ENCODE data around the gene CMC1.

The CMC1 gene

DNA sequence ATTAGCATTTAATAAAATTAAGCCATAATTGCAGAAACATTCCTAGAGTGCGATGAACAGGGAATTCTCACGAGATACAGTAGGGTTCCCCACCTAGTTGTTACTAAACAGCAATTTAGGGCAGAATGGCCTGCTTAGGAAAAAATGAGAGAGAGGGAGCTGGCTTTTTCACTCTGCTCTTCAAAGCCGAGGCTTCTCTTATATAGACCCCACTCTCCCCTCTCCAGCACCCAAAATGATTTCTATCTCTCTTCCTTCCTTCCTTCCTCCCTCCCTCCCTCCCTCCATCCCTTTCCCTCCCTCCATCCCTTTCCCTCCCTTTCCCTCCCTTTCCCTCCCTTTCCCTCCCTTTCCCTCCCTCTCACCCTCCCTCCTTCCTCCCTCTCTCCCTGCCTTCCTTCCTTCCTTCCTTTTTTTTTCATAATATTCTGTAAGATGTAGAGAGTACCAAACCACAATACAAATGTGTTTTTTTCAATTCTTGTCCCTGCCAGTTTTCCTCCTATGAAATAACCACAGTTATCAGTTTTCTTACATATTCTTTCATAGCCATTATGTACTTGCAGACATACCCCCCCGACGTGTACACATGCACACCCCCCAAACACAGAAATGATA, 59.0 kb downstream of the CMC1 start:
- Histone ChIP-seq H3K4me3 (ENCODE audit: low read depth, low read length) (no peak overlapping the region), H3K4me1 (ENCODE audit: control insufficient read depth, insufficient read depth, low read length) (no peaks in the 10 kb centered on the region), H3K27me3 (ENCODE audit: control insufficient read depth, insufficient read depth, low read length) (no peaks in the 10 kb centered on the region), H3K9me3 (ENCODE audit: control insufficient read depth, insufficient read depth, low read depth, low read length) (no peaks in the 10 kb centered on the region), H3K9ac (ENCODE audit: low read length) (no peak overlapping the region), H3K36me3 (ENCODE audit: control insufficient read depth, insufficient read depth, low read length) (no peaks in the 10 kb centered on the region), H3K27ac (ENCODE audit: low read depth, low read length) (no peak overlapping the region)

DNA sequence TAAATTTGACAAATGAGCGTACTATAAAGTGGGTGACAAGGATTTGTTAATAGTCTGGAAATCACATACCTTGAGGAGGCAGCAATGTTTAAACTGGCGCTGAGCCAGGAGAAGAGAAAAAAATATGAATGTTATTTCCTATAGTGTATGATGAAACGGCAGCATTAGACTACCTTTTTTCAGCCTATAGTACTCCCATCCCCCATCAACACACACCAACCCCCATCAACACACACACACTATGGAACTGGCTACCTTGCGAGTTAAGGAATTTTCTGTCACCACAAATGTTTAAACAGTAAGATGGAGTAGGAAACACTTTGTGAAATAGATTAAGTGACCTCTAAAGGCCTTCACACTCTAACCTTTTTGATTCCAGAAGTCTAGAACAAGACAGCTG, 60.3 kb downstream of the CMC1 start:
- Histone ChIP-seq H3K27ac (ENCODE audit: low read depth, low read length) (no peak overlapping the region), H3K9me3 (ENCODE audit: control insufficient read depth, insufficient read depth, low read depth, low read length) (no peaks in the 10 kb centered on the region), H3K9ac (ENCODE audit: low read length) (no peak overlapping the region), H3K36me3 (ENCODE audit: control insufficient read depth, insufficient read depth, low read length) (no peaks in the 10 kb centered on the region), H3K27me3 (ENCODE audit: control insufficient read depth, insufficient read depth, low read length) (no peaks in the 10 kb centered on the region), H3K4me3 (ENCODE audit: low read depth, low read length) (no peak overlapping the region), H3K4me1 (ENCODE audit: control insufficient read depth, insufficient read depth, low read length) (no peaks in the 10 kb centered on the region)

DNA sequence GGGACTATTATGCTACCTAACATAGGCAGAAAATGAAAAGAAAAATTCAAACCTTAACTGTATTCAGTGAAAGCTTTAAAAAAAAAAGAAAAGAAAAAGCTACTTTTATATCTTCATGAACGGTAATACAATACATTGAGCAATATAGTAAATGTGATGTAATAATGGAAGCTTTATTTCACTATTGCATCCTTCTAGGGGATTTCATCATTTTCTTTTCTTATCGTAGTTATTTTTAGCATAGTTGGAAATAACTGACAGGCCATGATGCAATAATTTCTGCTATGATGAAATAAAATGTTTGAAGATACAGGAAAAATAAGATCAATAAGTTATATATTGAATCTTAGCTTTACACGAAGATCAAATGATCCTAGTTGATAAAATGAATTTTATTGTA, 66.8 kb downstream of the CMC1 start:
- Histone ChIP-seq H3K27ac (ENCODE audit: low read depth, low read length) (no peak overlapping the region), H3K9me3 (ENCODE audit: control insufficient read depth, insufficient read depth, low read depth, low read length) (no peaks in the 10 kb centered on the region), H3K4me3 (ENCODE audit: low read depth, low read length) (no peak overlapping the region), H3K27me3 (ENCODE audit: control insufficient read depth, insufficient read depth, low read length) (no peaks in the 10 kb centered on the region), H3K9ac (ENCODE audit: low read length) (no peak overlapping the region), H3K36me3 (ENCODE audit: control insufficient read depth, insufficient read depth, low read length) (no peaks in the 10 kb centered on the region), H3K4me1 (ENCODE audit: control insufficient read depth, insufficient read depth, low read length) (peaks cover 8% of the 10 kb centered on the region; the same call in 1 of the 2 replicates)

DNA sequence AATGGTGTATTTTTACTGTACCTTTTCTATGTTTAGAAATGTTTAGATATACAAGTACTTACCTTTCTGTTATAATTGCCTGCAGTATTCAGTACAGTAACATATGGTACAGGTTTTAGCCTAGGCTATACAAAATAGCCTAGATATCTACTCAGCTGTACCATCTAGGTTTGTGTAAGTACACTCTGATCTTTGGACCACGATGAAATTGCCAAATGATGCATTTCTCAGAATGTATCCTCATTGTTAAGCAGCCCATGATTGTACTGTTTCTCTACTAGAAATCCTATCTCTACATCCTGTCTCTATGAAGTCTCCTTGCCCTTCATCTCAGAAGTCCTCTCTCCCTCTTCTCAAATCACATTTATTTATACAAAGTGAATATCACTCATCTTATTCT, 74.3 kb downstream of the CMC1 start:
- H3K4me3 ChIP-seq (ENCODE audit: low read depth, low read length): no peak overlapping the region
- no peak overlapping the region for H3K9ac ChIP-seq (ENCODE audit: low read length)
- H3K27me3 ChIP-seq (ENCODE audit: control insufficient read depth, insufficient read depth, low read length): no peaks in the 10 kb centered on the region
- H3K27ac ChIP-seq (ENCODE audit: low read depth, low read length): no peak overlapping the region
- H3K9me3 ChIP-seq (ENCODE audit: control insufficient read depth, insufficient read depth, low read depth, low read length): no peaks in the 10 kb centered on the region
- H3K4me1 ChIP-seq (ENCODE audit: control insufficient read depth, insufficient read depth, low read length): no peaks in the 10 kb centered on the region
- H3K36me3 ChIP-seq (ENCODE audit: control insufficient read depth, insufficient read depth, low read length): peaks cover 4% of the 10 kb centered on the region; the same call in 1 of the 2 replicates

DNA sequence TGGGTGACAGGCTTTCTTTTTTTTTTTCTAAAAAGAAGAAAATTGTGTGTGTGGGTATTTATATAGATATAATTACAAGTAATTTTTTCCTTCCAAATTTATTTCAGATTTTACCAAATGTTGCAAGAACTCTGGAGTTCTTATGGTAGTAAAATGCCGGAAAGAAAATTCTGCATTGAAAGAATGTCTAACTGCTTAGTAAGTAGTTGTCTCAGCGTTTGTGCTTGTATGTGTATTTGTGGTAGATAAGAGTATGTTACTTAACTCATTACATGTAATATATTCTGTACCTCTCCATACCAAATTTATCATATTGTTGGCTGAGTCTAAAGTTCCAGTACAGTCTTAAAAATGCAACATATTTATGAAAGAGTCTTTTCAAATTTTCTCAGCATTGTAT, 74.8 kb downstream of the CMC1 start:
- H3K27me3 ChIP-seq (ENCODE audit: control insufficient read depth, insufficient read depth, low read length): no peaks in the 10 kb centered on the region
- H3K36me3 ChIP-seq (ENCODE audit: control insufficient read depth, insufficient read depth, low read length): peaks cover 4% of the 10 kb centered on the region; the same call in 1 of the 2 replicates
- no peak overlapping the region for H3K9ac ChIP-seq (ENCODE audit: low read length)
- no peaks in the 10 kb centered on the region for H3K4me1 ChIP-seq (ENCODE audit: control insufficient read depth, insufficient read depth, low read length)
- no peak overlapping the region for H3K4me3 ChIP-seq (ENCODE audit: low read depth, low read length)
- H3K9me3 ChIP-seq (ENCODE audit: control insufficient read depth, insufficient read depth, low read depth, low read length): no peaks in the 10 kb centered on the region
- no peak overlapping the region for H3K27ac ChIP-seq (ENCODE audit: low read depth, low read length)

DNA sequence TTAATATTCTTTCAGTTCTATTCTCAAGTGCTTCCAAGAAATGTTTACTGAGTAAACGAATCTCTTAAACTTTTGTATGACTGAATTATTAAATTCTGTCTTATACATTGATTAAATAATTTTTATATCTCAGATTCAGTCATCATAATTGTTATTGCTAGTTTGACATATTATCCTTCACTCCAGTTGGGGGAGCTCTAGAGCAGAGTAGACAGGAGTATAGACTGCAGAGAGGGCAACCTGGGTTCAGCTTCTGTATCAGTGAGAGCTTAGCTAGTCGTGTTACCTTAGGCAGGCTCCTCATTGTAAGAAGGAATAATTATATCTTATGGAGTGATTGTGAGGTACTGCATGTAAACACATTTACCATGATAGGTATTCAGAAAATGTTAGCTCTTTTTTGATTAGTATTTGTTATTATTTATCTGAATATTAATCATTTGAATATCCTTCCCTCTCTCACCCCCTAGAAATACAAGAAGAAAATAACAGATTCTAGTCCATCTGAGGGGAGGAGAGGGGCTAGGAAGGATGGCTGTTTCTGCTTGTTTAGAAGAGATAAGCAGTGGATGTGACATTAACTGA, 76.1 kb downstream of the CMC1 start:
- Histone ChIP-seq H3K27ac (ENCODE audit: low read depth, low read length) (no peak overlapping the region), H3K4me1 (ENCODE audit: control insufficient read depth, insufficient read depth, low read length) (no peaks in the 10 kb centered on the region), H3K9me3 (ENCODE audit: control insufficient read depth, insufficient read depth, low read depth, low read length) (no peaks in the 10 kb centered on the region), H3K27me3 (ENCODE audit: control insufficient read depth, insufficient read depth, low read length) (no peaks in the 10 kb centered on the region), H3K9ac (ENCODE audit: low read length) (no peak overlapping the region), H3K4me3 (ENCODE audit: low read depth, low read length) (no peak overlapping the region), H3K36me3 (ENCODE audit: control insufficient read depth, insufficient read depth, low read length) (peaks cover 7% of the 10 kb centered on the region; the same call in 1 of the 2 replicates)

DNA sequence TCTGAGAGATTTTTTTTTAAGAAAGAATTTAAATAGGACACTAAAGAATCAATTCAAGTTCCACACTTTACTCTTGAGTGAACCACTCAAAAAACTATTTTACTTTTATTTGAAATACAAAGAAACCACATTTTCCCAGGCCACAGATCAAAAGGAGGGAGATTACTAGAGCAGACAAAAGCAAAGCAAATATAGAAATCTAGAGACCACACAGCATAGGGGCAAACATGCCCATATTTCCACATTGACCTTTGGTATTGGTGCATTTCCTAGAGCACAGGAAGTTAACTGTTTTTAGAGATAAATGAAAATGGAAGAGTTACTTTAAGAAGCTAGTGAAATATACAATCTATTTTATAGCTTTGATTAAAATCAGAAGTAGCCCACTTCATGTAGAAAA, 79.6 kb downstream of the CMC1 start:
- no peaks in the 10 kb centered on the region for H3K4me1 ChIP-seq (ENCODE audit: control insufficient read depth, insufficient read depth, low read length)
- no peak overlapping the region for H3K4me3 ChIP-seq (ENCODE audit: low read depth, low read length)
- no peaks in the 10 kb centered on the region for H3K9me3 ChIP-seq (ENCODE audit: control insufficient read depth, insufficient read depth, low read depth, low read length)
- H3K27me3 ChIP-seq (ENCODE audit: control insufficient read depth, insufficient read depth, low read length): no peaks in the 10 kb centered on the region
- no peak overlapping the region for H3K9ac ChIP-seq (ENCODE audit: low read length)
- H3K27ac ChIP-seq (ENCODE audit: low read depth, low read length): no peak overlapping the region
- H3K36me3 ChIP-seq (ENCODE audit: control insufficient read depth, insufficient read depth, low read length): peaks cover 27% of the 10 kb centered on the region

DNA sequence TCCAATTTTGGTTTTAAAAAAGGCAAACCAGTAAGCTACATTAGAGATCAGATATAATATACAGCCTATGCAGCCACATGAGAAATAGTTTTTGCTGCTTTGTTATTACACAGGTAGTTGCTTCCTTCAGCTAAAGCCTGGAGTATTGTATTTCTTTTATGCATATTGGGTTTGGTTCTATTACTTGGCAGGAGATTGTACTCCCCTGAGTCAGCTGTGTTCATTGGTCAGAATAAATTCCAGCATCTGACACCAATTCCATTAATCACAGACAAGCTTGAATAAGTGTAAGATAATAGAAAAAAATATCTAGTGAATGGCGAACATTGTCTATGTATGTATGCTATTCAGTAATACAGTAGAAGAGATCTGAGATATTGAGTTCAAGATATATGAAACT, 81.0 kb downstream of the CMC1 start:
- H3K4me1 ChIP-seq (ENCODE audit: control insufficient read depth, insufficient read depth, low read length): no peaks in the 10 kb centered on the region
- H3K9me3 ChIP-seq (ENCODE audit: control insufficient read depth, insufficient read depth, low read depth, low read length): no peaks in the 10 kb centered on the region
- no peaks in the 10 kb centered on the region for H3K27me3 ChIP-seq (ENCODE audit: control insufficient read depth, insufficient read depth, low read length)
- peaks cover 31% of the 10 kb centered on the region for H3K36me3 ChIP-seq (ENCODE audit: control insufficient read depth, insufficient read depth, low read length)
- H3K4me3 ChIP-seq (ENCODE audit: low read depth, low read length): no peak overlapping the region
- H3K27ac ChIP-seq (ENCODE audit: low read depth, low read length): no peak overlapping the region
- no peak overlapping the region for H3K9ac ChIP-seq (ENCODE audit: low read length)

DNA sequence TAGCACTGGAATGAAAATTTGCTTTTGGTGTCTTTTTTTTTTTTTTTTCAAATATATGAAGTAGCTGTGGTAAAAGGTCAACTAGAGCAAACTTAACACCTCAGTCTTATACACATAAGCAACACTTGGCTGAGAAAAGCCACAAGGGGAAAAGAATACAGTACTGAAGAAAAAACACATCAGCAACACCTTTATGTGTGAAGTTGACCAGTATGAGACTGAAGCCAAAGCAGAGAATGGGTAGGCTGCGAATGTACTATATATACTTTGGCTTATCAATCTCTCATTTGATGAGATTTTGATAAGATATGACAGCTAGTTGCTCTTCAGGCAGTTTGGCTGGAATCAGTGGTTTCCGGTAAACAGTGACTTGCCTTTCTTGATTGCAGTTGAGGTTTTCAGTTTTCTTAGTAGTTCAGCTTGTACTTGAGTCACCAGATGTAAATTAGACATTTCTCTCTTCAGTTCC, 85.1 kb downstream of the CMC1 start:
- H3K4me1 ChIP-seq (ENCODE audit: control insufficient read depth, insufficient read depth, low read length): no peaks in the 10 kb centered on the region
- no peaks in the 10 kb centered on the region for H3K27me3 ChIP-seq (ENCODE audit: control insufficient read depth, insufficient read depth, low read length)
- H3K9ac ChIP-seq (ENCODE audit: low read length): no peak overlapping the region
- H3K36me3 ChIP-seq (ENCODE audit: control insufficient read depth, insufficient read depth, low read length): peaks cover 35% of the 10 kb centered on the region
- H3K4me3 ChIP-seq (ENCODE audit: low read depth, low read length): no peak overlapping the region
- H3K9me3 ChIP-seq (ENCODE audit: control insufficient read depth, insufficient read depth, low read depth, low read length): no peaks in the 10 kb centered on the region
- H3K27ac ChIP-seq (ENCODE audit: low read depth, low read length): no peak overlapping the region

DNA sequence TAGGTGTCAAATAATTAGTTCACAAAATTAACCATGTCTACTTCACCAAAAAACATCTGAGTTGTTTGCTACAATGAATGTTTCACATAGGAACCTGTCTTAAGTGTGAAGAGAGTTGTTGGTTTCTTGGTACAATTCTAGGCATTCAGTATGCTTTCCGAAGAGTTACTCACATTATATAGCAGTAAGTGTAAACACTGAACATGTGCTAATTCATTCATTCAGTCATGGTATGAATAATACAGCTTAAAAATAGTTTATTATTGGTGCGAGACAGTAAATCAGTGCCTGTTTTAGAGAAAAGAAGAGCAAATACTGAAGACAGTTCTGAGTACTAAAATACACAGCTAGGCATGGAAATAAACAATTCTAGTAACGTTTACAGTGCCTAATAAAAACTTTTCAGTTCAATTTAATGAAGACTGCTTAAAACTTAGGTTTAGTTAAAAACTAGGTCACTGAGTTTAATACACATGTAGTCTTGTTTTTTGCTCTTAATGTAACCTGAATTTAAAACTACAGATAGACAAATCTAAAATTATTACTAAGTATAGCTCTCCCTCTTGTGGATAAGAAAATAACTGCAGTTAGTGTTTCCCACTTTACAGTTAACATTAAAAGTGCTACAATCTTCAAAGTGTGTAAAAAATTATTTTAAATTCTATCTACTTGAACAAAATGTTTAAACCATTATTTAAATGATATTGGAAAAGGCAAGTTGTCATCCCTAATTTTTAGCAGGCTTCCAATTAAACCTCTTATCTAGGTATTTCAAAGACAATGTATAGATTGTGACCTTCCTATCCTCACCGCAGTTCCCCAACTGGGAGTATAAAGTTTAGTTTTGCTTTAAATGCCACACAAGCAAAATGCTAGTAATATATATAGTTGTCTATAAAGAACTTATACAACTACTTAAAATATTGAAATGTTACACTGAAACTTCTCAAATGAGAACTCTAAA, 87.1 kb downstream of the CMC1 start:
- no peaks in the 10 kb centered on the region for H3K9me3 ChIP-seq (ENCODE audit: control insufficient read depth, insufficient read depth, low read depth, low read length)
- no peaks in the 10 kb centered on the region for H3K4me1 ChIP-seq (ENCODE audit: control insufficient read depth, insufficient read depth, low read length)
- no peak overlapping the region for H3K4me3 ChIP-seq (ENCODE audit: low read depth, low read length)
- peaks cover 37% of the 10 kb centered on the region for H3K36me3 ChIP-seq (ENCODE audit: control insufficient read depth, insufficient read depth, low read length)
- H3K27ac ChIP-seq (ENCODE audit: low read depth, low read length): no peak overlapping the region
- H3K9ac ChIP-seq (ENCODE audit: low read length): no peak overlapping the region
- no peaks in the 10 kb centered on the region for H3K27me3 ChIP-seq (ENCODE audit: control insufficient read depth, insufficient read depth, low read length)

DNA sequence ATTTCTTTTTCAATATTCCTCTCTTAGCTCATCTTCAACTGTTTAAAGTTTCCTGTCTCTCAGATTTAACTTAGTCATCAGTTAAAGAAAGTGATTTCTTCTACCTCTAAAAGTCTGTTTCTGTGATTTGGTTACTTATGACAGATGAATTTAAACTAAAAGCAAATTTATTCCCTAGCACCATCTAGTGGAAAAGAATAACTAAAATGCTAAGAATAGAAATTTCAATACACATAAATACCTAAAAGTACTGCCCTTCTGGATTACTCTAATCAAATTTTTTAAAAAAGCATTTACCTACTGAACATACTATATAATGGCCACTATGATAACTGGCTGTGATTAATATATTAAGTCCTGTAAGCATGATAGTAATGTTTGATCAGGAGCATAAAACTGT, 93.1 kb downstream of the CMC1 start:
- H3K27ac ChIP-seq (ENCODE audit: low read depth, low read length): no peak overlapping the region
- H3K9me3 ChIP-seq (ENCODE audit: control insufficient read depth, insufficient read depth, low read depth, low read length): no peaks in the 10 kb centered on the region
- H3K36me3 ChIP-seq (ENCODE audit: control insufficient read depth, insufficient read depth, low read length): peaks cover 35% of the 10 kb centered on the region
- no peaks in the 10 kb centered on the region for H3K4me1 ChIP-seq (ENCODE audit: control insufficient read depth, insufficient read depth, low read length)
- H3K9ac ChIP-seq (ENCODE audit: low read length): no peak overlapping the region
- H3K4me3 ChIP-seq (ENCODE audit: low read depth, low read length): no peak overlapping the region
- H3K27me3 ChIP-seq (ENCODE audit: control insufficient read depth, insufficient read depth, low read length): no peaks in the 10 kb centered on the region
